OCI-M1 (cell line): Measurements from ENCODE around the gene KRTAP12-4.
"Not testable (repeated sequence)": the region's sequence is repeated elsewhere in the genome, so short reads cannot be mapped to it uniquely, and the experiment has no call there.

Source experiments
- DNase-seq: peaks from one replicate; lab custom pipeline; 2025; lab: John Stamatoyannopoulos, UW

The KRTAP12-4 gene

DNA sequence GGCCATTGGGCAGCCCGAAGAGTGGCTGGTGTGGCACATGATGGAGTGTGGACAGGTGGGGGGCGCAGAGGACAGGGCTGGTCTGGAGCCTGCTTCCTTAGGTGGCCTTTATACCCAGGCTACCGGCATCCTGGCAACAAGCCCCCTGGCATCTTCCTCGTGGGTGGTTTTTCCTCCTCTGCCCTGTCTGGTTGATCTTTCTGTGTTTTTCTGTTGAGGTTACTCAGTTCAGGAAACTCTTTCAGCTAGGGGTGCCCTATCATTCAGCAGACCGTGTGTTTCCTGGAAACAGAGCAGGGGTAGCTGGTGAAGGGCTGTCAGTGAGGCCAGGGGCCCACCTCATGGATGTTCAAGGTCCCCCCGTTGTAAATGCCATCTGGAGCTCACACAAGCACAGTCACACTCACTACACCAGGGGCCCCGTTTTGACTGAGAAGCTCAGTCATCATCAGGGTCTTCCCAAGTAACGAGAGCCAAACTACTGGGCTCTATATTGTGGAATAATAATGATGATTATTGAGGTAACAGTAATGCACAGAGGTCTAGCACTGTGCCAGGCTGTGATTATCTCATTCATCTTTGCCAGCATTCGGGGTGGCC is at the start of gene KRTAP12-4:
TSS of gene KRTAP12-4 (minus strand) at position 84 of the 600 bp plus-strand sequence. CDS start at position 39, 45 bp downstream.
- DNase-seq = no peak

GRCh38 chr21:44703731-44704635 is 49.5 kb upstream of the KRTAP12-4 start:
- DNase-seq = no peak

DNA sequence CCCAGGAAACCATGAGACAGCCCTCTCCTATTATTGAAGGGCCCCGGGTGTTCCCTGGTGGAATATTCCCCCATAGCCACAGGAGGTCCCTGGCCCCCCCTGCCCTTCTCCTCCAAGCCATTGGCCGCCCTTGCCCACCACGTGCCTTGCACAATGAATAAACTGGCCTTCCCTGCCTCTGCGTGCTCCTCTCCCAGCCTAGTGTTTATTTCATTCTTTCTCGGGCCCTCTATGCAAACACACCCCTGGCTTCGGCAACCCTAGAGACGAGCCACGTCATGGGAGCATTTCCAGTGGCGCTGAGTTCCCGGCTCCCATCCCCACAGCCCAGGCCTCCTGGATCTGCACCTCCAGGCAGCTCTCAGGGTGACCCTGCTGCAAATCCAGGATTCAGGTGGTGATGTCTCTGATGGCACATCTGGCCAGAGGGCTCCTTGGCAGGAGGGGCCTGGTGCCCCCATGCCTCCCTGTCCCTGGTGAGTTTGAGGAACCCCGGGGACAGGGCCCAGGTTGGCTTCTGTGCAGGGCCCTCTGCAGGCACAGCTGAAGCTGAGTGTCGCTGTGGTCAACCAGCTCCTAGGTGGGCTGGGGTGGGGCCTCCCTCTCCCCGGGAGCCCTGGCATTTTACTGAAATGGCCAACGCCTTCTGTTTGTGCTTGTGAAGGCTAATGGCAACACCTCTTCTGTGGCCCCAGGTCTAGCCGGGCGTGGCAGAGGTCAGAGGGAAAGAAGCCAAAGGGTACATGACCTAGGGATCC is 48.7 kb upstream of the KRTAP12-4 start:
- DNase-seq = no peak

DNA sequence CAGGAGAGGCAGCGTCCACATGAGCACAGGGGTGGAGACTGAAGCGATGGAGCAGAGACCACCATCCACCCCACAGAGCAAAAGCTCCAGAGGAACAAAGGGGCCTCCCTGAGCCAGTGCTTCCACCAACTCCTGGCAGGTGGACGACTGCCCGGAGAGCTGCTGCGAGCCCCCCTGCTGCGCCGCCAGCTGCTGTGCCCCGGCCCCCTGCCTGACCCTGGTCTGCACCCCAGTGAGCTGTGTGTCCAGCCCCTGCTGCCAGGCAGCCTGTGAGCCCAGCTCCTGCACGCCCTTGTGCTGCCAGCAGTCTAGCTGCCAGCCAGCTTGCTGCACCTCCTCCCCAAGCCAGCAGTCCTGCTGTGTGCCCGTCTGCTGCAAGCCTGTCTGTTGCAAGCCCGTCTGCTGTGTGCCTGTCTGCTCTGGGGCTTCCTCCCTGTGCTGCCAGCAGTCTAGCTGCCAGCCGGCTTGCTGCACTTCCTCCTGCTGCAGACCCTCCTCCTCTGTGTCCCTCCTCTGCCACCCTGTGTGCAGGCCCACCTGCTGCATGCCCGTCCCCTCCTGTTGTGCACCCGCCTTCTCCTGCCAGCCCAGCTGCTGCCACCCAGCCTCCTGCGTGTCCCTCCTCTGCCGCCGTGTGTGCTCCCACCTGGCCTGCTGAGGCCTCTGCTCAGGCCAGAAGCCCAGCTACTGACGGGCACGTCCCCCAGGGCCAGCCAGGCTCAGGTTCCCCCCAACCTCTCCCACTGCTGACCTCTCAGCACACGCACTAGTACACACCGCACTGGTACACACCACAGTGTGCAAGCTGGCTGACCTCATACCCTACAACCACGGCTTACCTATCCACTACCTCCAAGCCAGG is 47.9 kb upstream of the KRTAP12-4 start:
- DNase-seq = no peak

GRCh38 chr21:44701541-44701940 is 47.1 kb upstream of the KRTAP12-4 start:
- DNase-seq = no peak

DNA sequence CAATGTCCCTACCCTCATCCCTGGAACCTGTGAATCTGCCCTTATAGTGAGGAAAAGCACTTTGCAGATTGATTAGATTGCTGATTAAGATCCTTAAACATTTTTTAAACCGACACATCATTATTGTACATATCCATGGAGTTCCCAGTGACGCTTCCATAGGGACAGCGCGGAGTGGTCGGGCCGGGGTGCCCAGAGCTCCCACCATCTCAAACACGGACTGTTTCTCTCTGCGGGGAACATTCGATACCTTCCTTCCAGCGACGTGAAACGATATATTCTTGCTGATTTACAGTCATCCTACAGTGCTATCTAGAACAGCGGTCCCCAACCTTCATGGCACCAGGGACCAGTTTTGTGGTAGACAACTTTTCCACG is 46.6 kb upstream of the KRTAP12-4 start:
- DNase-seq = no peak

DNA sequence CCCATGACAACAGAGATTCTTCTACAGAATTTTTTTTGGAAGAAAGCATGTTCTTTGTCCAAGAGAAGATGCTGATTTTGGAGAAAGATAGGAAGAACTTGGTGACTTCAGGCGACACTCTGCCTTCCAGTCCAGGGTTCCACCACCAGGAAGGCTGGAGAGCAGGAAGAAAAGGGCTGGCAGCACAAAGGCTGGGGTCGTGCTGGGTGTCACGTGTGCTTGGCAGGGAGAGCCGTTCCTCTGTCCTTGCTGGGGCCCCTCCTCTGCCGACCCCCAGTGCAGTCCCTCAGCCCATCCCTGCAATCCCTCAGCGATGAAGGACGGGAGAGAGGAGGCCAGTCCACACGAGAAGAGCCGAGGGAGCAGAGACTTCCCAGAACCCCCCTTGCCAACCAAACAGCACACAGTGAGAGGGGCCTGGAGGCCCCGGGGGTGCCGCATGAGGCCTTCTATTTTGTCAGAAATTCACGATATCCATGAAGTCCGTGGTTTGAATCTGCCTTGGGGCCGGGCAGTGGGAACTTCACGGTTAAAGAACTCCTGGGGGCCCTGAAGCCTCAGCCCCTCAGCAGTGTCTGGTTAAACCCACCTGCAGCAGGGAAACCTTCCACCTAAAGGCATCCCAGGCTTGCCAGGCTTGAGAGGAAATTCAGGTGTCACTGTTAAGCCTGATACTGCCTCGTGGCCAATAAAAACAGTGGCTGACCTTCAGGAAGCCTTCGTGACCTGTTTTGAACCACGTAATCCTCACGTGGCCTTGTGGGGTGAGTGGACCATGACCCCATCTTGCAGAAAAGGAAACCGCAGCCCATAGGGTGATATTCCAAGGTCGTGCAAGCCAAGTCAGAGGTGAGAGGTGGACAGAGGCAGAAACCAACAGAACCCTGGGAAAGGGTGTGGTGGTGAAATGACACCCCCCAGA is 45.9 kb upstream of the KRTAP12-4 start:
- no peak for DNase-seq

GRCh38 chr21:44699502-44700001 is 45.1 kb upstream of the KRTAP12-4 start:
- no peak for DNase-seq

DNA sequence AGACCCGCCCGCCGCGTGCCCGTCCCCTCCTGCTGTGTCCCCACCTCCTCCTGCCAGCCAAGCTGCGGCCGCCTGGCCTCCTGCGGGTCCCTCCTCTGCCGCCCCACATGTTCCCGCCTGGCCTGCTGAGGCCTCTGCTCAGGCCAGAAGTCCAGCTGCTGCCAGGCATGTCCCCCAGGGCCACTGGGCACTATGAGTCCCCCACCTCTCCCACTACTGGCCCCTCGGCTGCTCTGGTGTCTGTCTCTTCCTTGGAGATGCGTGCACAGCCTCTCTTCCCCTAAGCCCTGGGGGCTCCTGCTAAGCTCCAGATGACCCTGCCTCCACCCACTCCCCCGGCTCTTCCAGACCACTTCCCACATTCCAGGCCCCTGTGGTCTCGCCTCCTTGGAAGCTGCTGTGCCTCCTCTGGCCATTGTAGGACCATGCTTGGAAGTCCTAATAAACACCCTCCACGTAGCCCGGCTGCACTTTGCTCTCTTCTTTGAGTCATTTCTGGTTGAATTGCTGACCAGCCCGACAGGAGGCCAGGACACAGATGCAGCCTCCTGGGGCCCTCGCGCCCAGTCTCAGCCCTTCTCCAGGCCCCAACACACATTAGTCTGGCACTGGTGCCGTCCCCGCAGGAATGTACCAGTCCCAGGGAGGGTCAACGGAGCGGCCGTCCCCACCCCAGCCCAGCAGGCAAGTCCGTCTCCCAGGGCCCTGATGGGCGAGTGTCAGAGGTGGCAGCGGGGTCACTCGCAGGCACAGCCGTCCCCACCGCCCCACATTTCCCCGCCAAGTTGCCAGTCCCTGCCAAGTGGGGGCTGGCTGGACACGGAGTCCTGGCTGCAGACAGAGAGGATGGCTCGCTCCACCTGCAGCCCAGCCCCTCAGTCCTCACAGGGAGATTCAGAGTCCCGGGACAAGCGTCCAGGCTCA is 43.6 kb upstream of the KRTAP12-4 start:
- DNase-seq = no peak

DNA sequence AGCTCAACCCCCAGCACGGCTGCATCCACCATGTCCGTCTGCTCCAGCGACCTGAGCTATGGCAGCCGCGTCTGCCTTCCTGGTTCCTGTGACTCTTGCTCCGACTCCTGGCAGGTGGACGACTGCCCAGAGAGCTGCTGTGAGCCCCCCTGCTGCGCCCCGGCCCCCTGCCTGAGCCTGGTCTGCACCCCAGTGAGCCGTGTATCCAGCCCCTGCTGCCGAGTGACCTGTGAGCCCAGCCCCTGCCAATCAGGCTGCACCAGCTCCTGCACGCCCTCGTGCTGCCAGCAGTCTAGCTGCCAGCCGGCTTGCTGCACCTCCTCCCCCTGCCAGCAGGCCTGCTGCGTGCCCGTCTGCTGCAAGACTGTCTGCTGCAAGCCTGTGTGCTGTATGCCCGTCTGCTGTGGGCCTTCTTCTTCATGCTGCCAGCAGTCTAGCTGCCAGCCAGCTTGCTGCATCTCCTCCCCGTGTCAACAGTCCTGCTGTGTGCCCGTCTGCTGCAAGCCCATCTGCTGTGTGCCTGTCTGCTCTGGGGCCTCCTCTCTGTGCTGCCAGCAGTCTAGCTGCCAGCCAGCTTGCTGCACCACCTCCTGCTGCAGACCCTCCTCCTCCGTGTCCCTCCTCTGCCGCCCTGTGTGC is 42.8 kb upstream of the KRTAP12-4 start, which contains the start of gene KRTAP10-12:
TSS of gene KRTAP10-12 (plus strand) at position 1 of the 639 bp plus-strand sequence. CDS start at position 31, 30 bp downstream.
- DNase-seq = not testable (repeated sequence)

DNA sequence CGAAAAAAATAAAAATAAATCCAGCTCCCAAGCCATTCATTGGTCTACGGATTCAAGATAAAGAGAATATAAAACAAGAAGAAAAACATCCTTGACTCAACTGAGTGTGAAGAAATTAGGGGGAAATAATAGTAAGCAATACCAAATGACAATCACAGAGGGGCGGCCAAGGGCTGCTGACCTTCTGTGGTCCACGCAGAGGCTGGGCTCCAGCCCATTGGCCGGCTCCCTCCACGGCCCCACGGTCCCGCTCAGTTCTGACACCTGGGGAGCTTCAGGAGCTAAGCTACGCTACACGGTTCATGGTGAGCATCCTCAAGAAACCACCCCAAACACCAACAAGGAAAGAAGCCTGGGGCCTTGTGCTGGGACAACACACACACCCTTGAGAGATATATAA is 42.1 kb upstream of the KRTAP12-4 start:
- DNase-seq = no peak

DNA sequence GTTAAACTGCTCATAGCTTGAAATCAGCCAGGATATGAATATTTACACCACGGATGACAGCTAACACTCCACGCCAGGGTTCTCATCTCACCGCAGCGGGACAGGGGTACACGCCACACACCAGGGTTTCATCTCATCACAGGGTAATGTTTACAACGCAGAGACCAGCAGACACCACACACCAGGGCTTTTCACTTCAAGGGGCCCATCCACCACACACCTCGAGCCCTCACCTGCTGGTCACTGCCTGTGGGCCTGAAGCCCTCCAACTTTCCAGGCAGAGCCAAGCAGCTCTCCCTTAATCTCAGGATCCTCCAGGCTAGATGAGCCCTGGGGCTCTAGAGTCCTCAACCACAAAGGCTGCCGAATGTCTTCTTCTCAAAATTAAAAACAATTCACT is 41.2 kb upstream of the KRTAP12-4 start:
- DNase-seq = no peak

GRCh38 chr21:44695184-44695583 is 40.7 kb upstream of the KRTAP12-4 start:
- DNase-seq = no peak

- DNase-seq = no peak
Measured at GRCh38 chr21:44694776-44695175, 40.3 kb upstream of the KRTAP12-4 start.

DNA sequence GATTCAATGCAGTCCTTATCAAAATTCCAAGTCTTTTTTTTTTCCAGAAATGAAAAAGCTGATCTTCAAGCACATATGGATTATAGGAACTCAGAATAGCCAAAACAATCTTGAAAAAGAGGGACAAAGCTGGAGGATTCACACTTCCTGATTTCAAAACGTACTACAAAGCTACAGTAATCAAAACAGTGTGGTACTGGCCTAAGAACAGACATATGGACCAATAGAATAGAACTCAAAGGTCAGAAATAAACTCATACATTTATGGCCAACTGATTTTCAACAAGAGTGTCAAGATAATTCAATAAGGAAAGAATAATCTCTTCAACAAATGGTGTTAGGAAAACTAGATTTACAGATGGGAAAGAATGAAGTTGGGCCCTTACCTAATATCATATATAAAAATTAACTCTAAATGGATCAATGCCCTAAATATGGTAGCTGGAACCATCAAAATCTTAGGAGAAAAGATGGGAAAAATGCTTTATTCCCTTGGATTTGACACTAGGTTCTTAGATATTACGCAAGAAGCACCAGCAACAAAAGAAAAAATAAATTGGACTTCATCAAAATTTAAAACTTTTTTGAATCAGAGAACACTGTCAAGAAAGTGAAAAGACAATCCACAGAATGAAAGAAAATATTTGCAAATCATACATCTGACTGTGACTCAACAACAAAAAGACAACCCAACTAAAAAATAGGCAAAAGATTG is 38.5 kb upstream of the KRTAP12-4 start:
- no peak for DNase-seq

DNA sequence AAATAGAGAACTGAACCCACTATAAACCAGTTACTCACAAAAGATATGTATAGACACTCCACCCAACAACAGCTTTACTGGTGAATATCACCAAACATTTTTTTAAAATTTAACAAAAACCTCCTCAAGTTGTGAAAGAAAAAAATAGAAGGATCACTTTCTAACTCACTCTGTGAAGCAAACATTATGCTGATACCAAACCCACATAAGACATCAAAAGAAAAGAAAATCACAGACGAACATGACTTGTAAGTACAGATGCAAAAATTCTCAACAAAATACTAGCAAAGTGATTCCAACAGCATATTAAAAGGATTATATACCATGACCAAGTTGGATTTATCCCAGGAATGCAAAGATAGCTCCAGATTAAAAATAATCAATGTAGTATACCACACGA is 37.2 kb upstream of the KRTAP12-4 start:
- DNase-seq = no peak

GRCh38 chr21:44689740-44690139 is 35.3 kb upstream of the KRTAP12-4 start:
- DNase-seq = not testable (repeated sequence)

GRCh38 chr21:44687671-44688070 is 33.2 kb upstream of the KRTAP12-4 start:
- no peak for DNase-seq
